Peyer's patch (tissue), 4 donors: ENCODE data around the gene ZNF19.

ENCODE experiments used
- CTCF ChIP-seq, 6 experiments: fragments of 450-650 bp in 4 of 6; fragments of 200-600 bp in 2 of 6; sonication (generic) in 1 of 6; IDR thresholded peaks; one replicate each; pipeline ENCODE4 v1.5.1; 2017 to 2019; ENCODE audit warnings: antibody characterized with exemption in 6 of 6, mild to moderate bottlenecking in 3 of 6, moderate library complexity in 1 of 6
- POLR2A ChIP-seq, 2 donors: fragments of 450-650 bp; IDR thresholded peaks; one replicate each; pipeline ENCODE4 v1.5.1; 2017; ENCODE audit warnings: antibody characterized with exemption in 2 of 2, mild to moderate bottlenecking in 2 of 2, moderate library complexity in 2 of 2

GRCh38 chr16:71504901-71505300, 15.8 kb upstream of the ZNF19 start:
- TF ChIP-seq CTCF (IDR thresholded peaks at IDR 0.05) = no peak
- no peak for TF ChIP-seq POLR2A (IDR thresholded peaks at IDR 0.05)
